Measurements from ENCODE around the gene RACGAP1. TPM values are rescaled to one million over a fixed set of nuclear protein-coding genes. Genes with fewer than 3 reads are reported as not detected.
A peak's percentile ranks its signal among the peaks of the same experiment; 100 is the strongest.

Gene RACGAP1
- polyA plus RNA-seq, 1 of the 3 experiments (the other 2 are of a cell fraction): 21.5 TPM

- TF ChIP-seq FOXM1 (IDR thresholded peaks at IDR 0.05; ENCODE audit: low read depth) (no peak), PBX3 (IDR thresholded peaks at IDR 0.05) (no peak), POLR2AphosphoS5 (IDR thresholded peaks at IDR 0.05; ENCODE audit: low read depth, low read length) (no peak), GABPA (IDR thresholded peaks at IDR 0.05; ENCODE audit: low read depth) (no peak), GATA2 (CRISPR knock-in tag; IDR thresholded peaks at IDR 0.05) (no peak), TAF1 (IDR thresholded peaks at IDR 0.05; ENCODE audit: borderline replicate concordance, low read depth, low read length) (no peak), FOSL2 (IDR thresholded peaks at IDR 0.05; ENCODE audit: borderline replicate concordance, low read depth) (no peak), USF1 (IDR thresholded peaks at IDR 0.05; ENCODE audit: borderline replicate concordance, low read depth) (no peak), RFX5 (IDR thresholded peaks at IDR 0.05; ENCODE audit: low read length) (no peak)
Measured at GRCh38 chr12:50053583-50053982, 28.3 kb upstream of the RACGAP1 start (continued).

GRCh38 chr12:50052964-50053363 is 27.7 kb upstream of the RACGAP1 start:
- H3K27ac ChIP-seq (ENCODE audit: low read depth in 2 of 2, low read length in 1 of 2): no peak overlapping the region
- H3K4me3 ChIP-seq (ENCODE audit: low read depth in 2 of 2, low read length in 1 of 2): no peak overlapping the region
- no peaks in the 10 kb centered on the region for H3K9me2 ChIP-seq
- H3K36me3 ChIP-seq (replicated peaks in 1 of 2; ENCODE audit: control insufficient read depth in 1 of 2, insufficient read depth in 2 of 2, low read length in 1 of 2): no peaks in the 10 kb centered on the region
- TF ChIP-seq YY1 (IDR thresholded peaks at IDR 0.05; ENCODE audit: low read depth) (no peak), TEAD4 (IDR thresholded peaks at IDR 0.05; ENCODE audit: borderline replicate concordance, insufficient read depth) (no peak), TCF12 (IDR thresholded peaks at IDR 0.05) (no peak), GATA2 (CRISPR knock-in tag; IDR thresholded peaks at IDR 0.05) (no peak), IRF3 (IDR thresholded peaks at IDR 0.05; ENCODE audit: low read depth, low read length) (no peak), RAD21 (IDR thresholded peaks at IDR 0.05; ENCODE audit: low read length) (no peak), NRF1 (IDR thresholded peaks at IDR 0.05; ENCODE audit: low read depth, low read length) (no peak), MEF2A (IDR thresholded peaks at IDR 0.05; ENCODE audit: borderline replicate concordance, low read depth) (no peak), RXRA (IDR thresholded peaks at IDR 0.05; ENCODE audit: borderline replicate concordance, low read depth) (no peak), FOXM1 (IDR thresholded peaks at IDR 0.05; ENCODE audit: low read depth) (no peak), PBX3 (IDR thresholded peaks at IDR 0.05) (no peak), POLR2AphosphoS5 (IDR thresholded peaks at IDR 0.05; ENCODE audit: low read depth, low read length) (no peak), FOSL2 (IDR thresholded peaks at IDR 0.05; ENCODE audit: borderline replicate concordance, low read depth) (no peak), REST (IDR thresholded peaks at IDR 0.05; ENCODE audit: low read depth, low read length) (no peak), NFIC (IDR thresholded peaks at IDR 0.05; ENCODE audit: borderline replicate concordance) (no peak), RCOR1 (IDR thresholded peaks at IDR 0.05; ENCODE audit: low read length) (no peak), JUND (IDR thresholded peaks at IDR 0.05) (no peak), FOXJ3 (CRISPR knock-in tag; IDR thresholded peaks at IDR 0.05) (no peak), TAF1 (IDR thresholded peaks at IDR 0.05; ENCODE audit: borderline replicate concordance, low read depth, low read length) (no peak)
- H3K79me2 ChIP-seq (ENCODE audit: insufficient read depth): no peaks in the 10 kb centered on the region
- H3K9me3 ChIP-seq: no peaks in the 10 kb centered on the region
- H2AFZ ChIP-seq (ENCODE audit: low read depth): no peak overlapping the region
- 79% methylated on average over 7 of the region's 7 CpGs for WGBS (ENCODE audit: low lambda C conversion rate)
- no peak overlapping the region for H3K9ac ChIP-seq
- ChIA-PET CTCF (interaction anchor here (1.0 to 37.6 kb wide), 5 partner anchors 16 to 108 kb away, joined by 3 to 1401 read pairs (median 105); partner anchors contain the start of genes AQP5 and AQP6), POLR2A (no interaction called here)
- no peaks in the 10 kb centered on the region for H4K20me1 ChIP-seq (ENCODE audit: insufficient read depth)
- peaks cover 7% of the 10 kb centered on the region for H3K27me3 ChIP-seq (ENCODE audit: insufficient read depth)
- H3F3A ChIP-seq (replicated peaks; ENCODE audit: insufficient read depth): peaks cover 7% of the 10 kb centered on the region
- DNase-seq: peak; percentile 35
- peaks cover 7 to 20% of the 10 kb centered on the region in 2 experiments; a peak in 2 of 4 replicates for H3K4me1 ChIP-seq (ENCODE audit: control insufficient read depth in 1 of 2, insufficient read depth in 2 of 2, low read depth in 1 of 2, low read length in 1 of 2)
- H3K4me2 ChIP-seq: no peak overlapping the region
